ENCODE results near the gene MGLL. TPM values are rescaled to one million over a fixed set of nuclear protein-coding genes. Genes with fewer than 3 reads are reported as not detected.
"Not testable (repeated sequence)": the region's sequence is repeated elsewhere in the genome, so short reads cannot be mapped to it uniquely, and the experiment has no call there.

The MGLL gene
- total RNA-seq, 1 donor from 2014 or later, result 132 TPM

- ATAC-seq (no peak), DNase-seq (no peak)
- Histone ChIP-seq H3K9me3 (no peaks in the 10 kb centered on the region), H3K36me3 (peaks cover 17% of the 10 kb centered on the region), H3K27me3 (ENCODE audit: low read depth) (no peaks in the 10 kb centered on the region), H3K27ac (no peak overlapping the region), H3K4me3 (no peak overlapping the region), H3K4me1 (peaks cover 36% of the 10 kb centered on the region)
- TF ChIP-seq, protein P1, sequence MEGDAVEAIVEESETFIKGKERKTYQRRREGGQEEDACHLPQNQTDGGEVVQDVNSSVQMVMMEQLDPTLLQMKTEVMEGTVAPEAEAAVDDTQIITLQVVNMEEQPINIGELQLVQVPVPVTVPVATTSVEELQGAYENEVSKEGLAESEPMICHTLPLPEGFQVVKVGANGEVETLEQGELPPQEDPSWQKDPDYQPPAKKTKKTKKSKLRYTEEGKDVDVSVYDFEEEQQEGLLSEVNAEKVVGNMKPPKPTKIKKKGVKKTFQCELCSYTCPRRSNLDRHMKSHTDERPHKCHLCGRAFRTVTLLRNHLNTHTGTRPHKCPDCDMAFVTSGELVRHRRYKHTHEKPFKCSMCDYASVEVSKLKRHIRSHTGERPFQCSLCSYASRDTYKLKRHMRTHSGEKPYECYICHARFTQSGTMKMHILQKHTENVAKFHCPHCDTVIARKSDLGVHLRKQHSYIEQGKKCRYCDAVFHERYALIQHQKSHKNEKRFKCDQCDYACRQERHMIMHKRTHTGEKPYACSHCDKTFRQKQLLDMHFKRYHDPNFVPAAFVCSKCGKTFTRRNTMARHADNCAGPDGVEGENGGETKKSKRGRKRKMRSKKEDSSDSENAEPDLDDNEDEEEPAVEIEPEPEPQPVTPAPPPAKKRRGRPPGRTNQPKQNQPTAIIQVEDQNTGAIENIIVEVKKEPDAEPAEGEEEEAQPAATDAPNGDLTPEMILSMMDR (IDR thresholded peaks at IDR 0.05), result no peak
- intact Hi-C loops (cut with DNase I), result no loop called here
These were observed 113.5 kb downstream of the MGLL start for GRCh38 chr3:127708837-127709236.

DNA sequence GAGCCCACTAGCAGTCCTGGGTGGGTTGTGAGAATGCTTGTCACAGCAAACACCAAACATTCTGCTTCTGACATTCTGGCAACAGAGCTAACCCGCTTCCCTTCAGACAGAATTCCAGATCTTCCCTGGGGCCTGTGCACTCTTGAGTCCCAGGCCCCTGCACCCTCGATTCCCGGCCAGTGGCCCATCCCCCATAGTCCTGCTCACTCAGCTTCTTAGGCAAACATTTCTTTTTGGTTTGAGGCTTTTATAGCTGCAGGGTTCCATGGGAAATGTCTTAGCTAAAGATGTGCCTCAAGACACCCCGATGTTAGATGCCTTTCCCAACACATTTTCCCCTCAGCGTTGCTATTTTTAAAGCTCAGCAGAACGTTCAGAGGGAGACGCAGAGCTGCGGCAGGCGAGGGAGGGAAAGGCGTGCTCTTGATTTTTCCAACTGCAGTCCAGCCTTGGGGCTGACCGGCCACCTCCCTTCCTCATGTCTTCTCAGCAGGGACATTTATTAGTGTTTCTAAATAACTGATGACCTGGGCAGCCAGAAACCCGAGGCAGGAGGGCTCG lies 114.4 kb downstream of the MGLL start:
- H3K27ac ChIP-seq, result no peak overlapping the region
- H3K9me3 ChIP-seq, result no peaks in the 10 kb centered on the region
- H3K4me1 ChIP-seq, result peaks cover 33% of the 10 kb centered on the region
- ATAC-seq, result no peak
- H3K4me3 ChIP-seq, result no peak overlapping the region
- intact Hi-C loops (cut with DNase I), result no loop called here
- peaks cover 17% of the 10 kb centered on the region for H3K36me3 ChIP-seq
- peak; percentile 37 for DNase-seq
- H3K27me3 ChIP-seq (ENCODE audit: low read depth), result no peaks in the 10 kb centered on the region
- TF ChIP-seq, protein P1 (IDR thresholded peaks at IDR 0.05), result no peak

DNA sequence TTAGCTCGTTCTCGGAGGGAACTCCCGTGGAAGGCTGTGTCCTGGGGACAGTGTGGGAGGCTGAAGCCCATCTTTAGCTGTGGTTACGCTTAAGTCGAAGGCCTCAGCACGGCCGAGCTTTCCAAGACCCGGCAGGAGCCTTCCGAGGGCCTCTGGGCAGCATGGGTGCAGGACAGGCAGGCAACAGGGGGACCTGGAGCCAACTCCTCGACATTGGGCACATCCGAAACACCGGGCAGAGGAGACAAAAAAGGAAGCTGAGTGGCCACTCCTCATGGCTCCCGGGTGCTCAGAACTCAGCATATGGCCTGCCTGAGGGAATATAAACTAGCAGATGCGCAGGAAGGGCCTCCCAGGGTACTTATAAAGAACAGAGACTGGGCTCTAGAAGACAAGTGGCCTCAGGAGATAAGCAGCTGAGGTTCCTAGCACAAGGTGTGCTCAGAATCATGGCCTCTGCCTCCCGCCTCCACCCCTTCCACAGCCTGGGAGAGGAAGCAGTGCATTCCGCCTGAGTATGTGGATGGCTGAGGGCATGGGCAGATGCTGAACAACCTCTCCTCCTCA lies 115.4 kb downstream of the MGLL start:
- Histone ChIP-seq H3K36me3 (peaks cover 17% of the 10 kb centered on the region), H3K4me3 (no peak overlapping the region), H3K27ac (peak overlapping the region; percentile 15), H3K4me1 (peaks cover 32% of the 10 kb centered on the region), H3K9me3 (no peaks in the 10 kb centered on the region), H3K27me3 (ENCODE audit: low read depth) (no peaks in the 10 kb centered on the region)
- DNase-seq (peak; percentile 31), ATAC-seq (no peak)
- intact Hi-C loops (cut with DNase I), result no loop called here
- TF ChIP-seq, protein P1 (IDR thresholded peaks at IDR 0.05), result no peak

GRCh38 chr3:127706312-127706711 lies 116.0 kb downstream of the MGLL start:
- ATAC-seq (no peak), DNase-seq (peak; percentile 20)
- peaks cover 17% of the 10 kb centered on the region for H3K36me3 ChIP-seq
- peaks cover 38% of the 10 kb centered on the region for H3K4me1 ChIP-seq
- H3K4me3 ChIP-seq, result no peak overlapping the region
- H3K27ac ChIP-seq, result no peak overlapping the region
- intact Hi-C loops (cut with DNase I), result no loop called here
- no peaks in the 10 kb centered on the region for H3K27me3 ChIP-seq (ENCODE audit: low read depth)
- no peaks in the 10 kb centered on the region for H3K9me3 ChIP-seq
- TF ChIP-seq, protein P1 (IDR thresholded peaks at IDR 0.05), result no peak

GRCh38 chr3:127704840-127705239 lies 117.5 kb downstream of the MGLL start:
- Histone ChIP-seq H3K4me1 (peaks cover 51% of the 10 kb centered on the region), H3K36me3 (peaks cover 13% of the 10 kb centered on the region)
- ATAC-seq; H3K27ac ChIP-seq; H3K4me3 ChIP-seq; H3K27me3 ChIP-seq (ENCODE audit: low read depth); H3K9me3 ChIP-seq; intact Hi-C loops (cut with DNase I): not testable (repeated sequence)
- peak; percentile 5 for DNase-seq

- ATAC-seq, result no peak
- no peaks in the 10 kb centered on the region for H3K27me3 ChIP-seq (ENCODE audit: low read depth)
- H3K36me3 ChIP-seq, result peaks cover 5% of the 10 kb centered on the region
- DNase-seq, result peak; percentile 42
- H3K4me1 ChIP-seq, result peaks cover 58% of the 10 kb centered on the region
- no peak overlapping the region for H3K4me3 ChIP-seq
- intact Hi-C loops (cut with DNase I), result no loop called here
- TF ChIP-seq, protein P1 (IDR thresholded peaks at IDR 0.05), result no peak
- no peaks in the 10 kb centered on the region for H3K9me3 ChIP-seq
- H3K27ac ChIP-seq, result peak overlapping the region; percentile 49
These were observed 120.2 kb downstream of the MGLL start for GRCh38 chr3:127702151-127702578.
